SKM-1 (cell line): ENCODE measurements around the gene VSIG10L.
A peak's percentile ranks its signal among the peaks of the same experiment; 100 is the strongest.

ENCODE experiments used
- DNase-seq: peaks from one replicate; lab custom pipeline; 2025; ENCODE audit not compliant: unreplicated experiment; lab: John Stamatoyannopoulos, UW

VSIG10L gene

DNA sequence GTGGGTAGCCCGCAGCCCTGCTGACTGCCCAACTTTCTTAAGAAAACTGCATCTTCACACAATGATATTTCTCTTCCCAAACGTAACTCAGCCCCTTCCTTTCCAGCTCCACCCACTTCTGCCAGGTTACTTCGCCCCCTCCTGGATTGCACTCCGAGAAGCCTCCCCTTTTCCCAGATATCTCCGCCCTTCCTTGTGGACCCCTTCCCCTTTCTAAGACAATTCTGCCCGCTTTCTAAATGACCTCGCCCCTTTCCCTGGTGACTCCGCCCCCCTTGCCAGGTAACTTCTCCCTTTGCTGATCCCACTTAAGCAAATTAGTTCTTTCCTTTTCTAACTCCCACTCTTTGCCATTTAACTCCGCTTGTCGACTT lies 2.6 kb downstream of the VSIG10L start:
- DNase-seq: no peak

DNA sequence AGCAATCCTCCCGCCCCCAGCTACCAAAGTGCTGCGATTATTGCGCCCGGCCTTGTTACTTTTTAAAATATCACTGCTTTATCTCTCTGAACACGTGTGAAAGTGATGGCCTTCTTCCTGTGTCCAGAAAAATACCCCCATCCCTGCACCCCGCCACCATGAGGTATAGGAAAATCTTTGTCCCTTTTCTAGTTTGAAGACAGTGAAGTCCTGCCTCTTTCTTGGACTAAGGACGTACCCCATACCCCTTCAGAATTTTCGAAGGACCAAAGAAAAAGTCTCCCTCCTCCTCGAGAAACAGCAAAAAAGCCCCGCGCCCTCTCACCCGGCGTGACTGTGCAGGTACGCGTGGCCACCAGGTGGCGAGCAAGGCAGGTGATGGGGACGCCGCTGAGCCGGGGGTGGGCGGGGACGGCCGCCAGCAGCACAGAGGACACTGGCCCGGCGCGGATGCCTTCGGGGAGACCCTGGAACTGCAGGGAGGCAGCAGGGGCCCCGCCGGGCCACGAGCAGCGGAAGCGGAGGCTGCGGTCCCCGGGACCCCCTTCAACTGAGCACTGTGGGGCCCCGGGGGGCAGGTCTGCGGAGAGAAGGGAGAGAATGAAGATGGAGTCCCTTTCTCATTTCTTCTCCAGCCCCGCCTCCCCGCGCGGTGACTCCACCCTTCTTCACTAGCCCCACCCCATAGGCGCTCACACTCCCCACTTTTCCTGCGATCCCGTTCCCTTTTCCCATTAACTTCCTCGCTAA lies 3.2 kb downstream of the VSIG10L start:
- peak; percentile 10 for DNase-seq

DNA sequence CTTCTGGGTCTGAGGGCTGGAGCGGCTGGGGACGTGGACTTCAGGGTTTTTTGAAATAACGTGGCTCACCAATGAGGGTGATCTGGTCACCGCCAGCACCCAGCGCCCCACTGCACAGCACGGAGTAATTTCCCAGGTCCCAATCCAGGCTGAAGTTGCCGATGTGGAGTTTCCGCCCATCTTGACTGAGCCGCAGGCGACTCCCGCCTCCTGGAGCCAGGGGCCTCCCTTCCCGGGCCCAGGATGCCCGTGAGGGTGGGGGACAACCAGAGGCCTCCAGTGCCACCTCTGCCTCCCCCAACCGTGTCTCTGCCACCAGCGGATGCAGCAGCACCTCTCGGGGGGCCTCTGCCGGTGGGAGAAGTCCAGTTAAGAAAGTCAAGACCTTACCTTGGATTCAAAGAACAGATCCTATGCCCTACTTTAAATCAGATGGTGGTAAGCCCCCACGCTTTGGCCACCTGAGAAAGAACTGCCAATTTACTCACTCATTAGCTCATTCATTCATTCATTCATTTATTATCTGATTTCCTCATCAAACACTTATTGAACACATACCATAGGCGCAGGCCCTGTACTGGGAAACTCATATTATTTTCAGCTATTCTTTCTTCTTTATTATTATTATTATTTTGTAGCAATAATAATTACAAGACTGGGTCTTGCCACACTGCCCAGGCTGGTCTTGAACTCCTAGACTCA lies 3.9 kb downstream of the VSIG10L start:
- DNase-seq: no peak

DNA sequence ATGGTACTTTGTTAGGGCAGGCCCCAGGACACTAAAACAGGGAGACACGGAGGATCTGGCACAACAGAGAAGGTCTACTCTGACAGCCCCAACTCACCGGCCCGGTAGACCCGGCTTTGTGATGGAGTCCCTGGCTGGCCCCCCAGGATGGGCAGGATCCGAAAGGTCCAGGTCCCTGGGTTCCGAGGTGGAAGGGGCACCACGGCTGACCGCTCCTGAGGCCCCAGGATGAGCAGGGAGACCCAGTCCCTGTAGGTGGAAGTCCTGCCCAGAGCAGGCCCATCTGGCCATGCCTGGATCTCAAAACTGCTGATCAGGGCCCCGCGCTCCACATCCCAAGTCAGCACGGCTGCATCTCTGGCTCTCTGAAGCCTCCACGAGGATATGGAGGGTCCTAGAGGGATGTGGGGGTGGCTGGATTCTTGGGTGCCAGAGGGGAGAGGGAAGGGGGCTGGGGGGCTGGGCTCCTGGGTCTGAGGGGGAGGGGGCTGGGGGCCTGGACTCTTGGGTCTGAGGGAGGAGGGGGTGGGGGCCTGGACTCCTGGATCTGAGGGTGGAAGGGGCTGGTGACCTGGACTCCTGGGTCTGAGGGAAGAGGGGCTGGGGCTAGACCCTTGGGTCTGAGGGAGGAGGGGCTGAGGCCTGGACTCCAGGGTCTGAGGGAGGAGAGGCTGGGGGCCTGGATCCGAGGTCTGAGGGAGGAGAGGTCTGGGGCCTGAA lies 4.6 kb downstream of the VSIG10L start:
- no peak for DNase-seq

DNA sequence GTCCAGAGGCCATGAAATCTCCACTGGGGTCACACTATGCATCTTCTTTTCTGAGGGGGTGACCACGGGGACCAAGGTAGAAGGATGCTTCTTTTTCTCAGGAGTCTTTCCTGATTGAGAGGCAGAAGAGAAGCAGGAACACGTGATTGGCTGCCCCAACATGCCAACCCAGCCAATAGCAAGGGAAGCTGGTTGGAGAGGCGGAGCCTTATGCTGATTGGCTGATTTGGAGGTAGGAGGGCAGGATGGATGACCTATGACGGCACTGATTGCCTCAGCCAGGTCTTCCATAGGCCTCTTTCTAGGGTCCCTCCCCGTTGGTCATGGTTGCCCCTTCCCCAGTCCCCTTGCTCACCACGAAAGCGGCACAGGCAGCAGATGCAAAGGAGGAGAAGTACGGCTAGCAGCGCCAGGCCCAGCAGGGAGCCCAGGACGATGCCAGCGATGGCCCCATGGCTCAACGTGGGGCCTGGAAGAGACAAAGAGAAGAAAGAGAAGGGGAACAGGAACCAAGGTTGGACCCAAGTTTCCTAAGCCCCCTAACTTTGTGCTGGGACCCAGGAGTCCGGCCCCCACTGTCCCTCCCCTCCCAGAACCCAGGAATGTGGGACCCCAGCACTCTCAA lies 8.0 kb downstream of the VSIG10L start:
- no peak for DNase-seq

DNA sequence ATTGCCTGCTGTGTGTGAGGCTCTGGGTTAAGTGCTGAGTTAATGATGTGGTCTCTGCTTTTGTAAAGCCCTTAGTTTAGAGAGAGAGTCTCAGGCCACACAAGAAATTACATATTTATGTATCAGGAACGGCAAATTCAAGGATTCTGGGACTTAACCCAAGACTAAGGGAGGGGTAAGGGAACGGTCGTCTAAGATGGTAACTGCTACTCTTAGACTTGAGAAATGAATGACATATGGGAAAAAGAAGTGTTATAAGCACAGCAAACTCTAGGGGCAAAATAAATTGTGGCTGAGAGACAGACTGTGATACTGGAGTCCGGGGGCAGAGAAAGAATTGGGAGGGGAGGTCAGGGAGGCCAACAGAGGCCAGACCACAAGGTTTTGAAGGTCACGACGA lies 10.2 kb downstream of the VSIG10L start:
- DNase-seq: no peak

DNA sequence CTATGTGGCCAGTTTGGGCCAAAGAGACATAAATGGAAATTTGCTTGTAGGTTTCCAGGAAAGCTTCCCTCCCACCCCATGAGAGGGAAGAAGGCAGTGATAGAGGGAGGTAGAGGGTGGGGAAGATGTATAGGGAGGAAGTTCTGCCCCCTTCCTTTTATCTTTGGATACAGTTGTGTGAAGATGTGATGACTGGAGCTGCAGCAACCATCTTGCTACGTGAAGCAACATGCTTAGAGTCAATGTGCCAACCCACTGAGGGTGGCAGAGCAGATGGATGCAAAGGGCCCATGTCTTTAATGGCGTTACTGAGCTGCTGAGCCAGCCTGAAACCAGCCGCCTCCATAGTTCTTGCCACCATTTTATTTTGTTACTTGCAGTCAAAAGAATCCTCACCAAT lies 10.7 kb downstream of the VSIG10L start:
- no peak for DNase-seq

DNA sequence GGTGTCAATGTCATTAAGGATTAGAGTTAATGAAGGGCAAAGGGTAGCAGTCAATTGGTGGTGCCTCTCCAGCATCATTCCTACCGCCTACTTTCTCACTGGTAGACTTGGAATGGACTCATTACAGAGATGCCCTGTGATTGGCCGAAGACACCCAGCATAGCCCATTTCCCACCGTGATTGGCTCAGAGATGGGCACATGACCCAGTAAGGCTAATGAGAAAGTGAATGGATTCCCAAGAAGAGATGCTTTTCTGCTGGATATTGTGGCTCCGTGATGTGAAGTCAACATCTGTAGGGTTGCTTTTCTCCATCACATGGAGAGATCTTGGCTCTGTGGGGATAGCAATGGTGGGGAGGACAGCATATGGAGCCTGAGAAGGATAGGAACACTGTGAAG lies 11.6 kb downstream of the VSIG10L start:
- no peak for DNase-seq

DNA sequence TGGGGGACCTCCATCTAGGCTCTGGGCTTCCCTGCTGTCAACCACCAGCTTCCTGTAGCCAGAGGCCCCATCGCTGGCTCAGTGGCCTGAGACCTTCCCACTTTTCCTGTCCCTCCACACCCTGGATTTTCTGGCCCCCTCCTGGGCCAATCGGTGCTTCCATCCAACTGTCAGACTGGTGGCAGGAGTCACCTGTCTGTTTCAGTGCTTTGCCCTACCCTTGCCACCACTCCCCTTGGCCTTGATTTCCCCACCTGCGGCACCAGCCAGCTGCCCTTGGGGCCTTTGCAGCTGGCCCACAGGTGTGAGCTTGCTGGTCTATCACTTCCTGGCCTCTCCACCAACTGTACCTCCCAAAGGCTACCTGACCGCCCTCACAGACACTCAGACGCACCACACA lies 12.5 kb downstream of the VSIG10L start:
- DNase-seq: no peak

DNA sequence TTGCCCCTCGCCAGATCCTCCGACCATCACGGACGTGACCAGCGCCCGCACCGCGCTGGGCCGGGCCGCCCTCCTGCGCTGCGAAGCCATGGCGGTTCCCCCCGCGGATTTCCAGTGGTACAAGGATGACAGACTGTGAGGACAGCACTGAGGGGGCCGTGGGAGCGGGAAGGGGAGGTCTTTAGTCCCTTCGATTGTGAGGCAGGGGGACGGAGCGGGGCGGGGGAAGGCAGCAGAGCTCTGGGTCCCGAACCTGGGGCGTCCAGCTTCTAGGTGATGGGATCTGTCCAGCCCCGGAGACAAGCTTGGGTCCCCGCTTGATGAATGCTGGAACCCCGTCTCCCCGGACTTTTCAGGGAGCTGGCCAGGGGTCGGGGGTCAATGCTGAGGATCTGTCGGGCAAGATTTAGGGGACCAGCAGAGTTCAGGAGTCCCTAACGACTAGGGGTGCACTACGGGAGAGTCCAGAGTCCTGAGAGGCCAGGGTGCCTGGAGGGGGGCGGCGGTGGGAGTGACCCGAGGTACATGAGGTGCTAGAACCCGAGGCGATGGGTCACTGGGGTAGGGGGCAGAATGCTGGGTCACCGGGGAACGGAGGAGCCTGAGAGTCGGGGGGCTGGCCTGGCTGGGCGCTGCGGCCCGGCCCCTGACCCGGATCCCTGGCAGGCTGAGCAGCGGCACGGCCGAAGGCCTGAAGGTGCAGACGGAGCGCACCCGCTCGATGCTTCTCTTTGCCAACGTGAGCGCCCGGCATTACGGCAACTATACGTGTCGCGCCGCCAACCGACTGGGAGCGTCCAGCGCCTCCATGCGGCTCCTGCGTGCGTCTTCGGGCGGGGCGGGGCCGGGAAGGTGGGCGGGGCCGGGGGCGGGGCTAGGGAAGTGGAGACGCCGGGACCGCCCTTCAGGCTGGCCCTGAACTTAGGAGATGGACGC lies 14.6 kb downstream of the VSIG10L start:
- no peak for DNase-seq

DNA sequence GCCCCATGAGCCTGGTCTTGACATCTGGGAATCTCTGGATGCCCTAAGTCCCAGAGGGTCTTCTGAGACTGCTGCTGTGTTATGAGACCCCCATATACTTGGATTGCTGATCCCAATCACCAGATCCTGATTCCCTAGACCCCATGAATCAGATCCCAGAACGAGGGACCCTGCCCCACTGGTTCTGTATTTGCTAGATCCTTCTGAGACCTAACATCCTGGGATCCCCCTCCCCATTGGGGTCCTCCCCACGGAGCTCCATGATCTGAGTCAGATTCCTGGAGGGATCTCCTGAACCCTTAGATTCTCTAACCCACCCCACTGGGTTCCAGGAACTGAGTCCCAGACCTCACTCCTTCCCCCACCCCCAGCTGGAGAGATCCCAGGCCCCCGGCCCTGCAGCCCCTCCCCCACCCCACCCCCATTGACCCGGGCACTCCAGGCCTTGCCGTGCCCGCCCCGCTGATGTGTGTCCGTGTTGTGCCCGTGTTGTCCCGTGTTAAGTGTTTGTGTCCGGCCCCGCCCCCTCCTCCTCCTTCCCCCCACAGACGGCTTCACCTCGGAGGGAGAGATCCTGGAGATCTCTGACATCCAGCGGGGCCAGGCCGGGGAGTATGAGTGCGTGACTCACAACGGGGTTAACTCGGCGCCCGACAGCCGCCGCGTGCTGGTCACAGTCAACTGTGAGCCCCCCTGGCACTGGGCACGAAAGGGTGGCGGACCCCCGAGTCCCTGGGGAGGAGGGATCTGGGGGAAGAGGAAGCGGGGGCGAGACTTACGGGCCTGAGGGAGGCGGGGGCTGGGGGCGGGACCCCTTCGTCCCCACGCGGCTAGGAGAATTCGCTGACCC lies 15.5 kb downstream of the VSIG10L start:
- DNase-seq: no peak

DNA sequence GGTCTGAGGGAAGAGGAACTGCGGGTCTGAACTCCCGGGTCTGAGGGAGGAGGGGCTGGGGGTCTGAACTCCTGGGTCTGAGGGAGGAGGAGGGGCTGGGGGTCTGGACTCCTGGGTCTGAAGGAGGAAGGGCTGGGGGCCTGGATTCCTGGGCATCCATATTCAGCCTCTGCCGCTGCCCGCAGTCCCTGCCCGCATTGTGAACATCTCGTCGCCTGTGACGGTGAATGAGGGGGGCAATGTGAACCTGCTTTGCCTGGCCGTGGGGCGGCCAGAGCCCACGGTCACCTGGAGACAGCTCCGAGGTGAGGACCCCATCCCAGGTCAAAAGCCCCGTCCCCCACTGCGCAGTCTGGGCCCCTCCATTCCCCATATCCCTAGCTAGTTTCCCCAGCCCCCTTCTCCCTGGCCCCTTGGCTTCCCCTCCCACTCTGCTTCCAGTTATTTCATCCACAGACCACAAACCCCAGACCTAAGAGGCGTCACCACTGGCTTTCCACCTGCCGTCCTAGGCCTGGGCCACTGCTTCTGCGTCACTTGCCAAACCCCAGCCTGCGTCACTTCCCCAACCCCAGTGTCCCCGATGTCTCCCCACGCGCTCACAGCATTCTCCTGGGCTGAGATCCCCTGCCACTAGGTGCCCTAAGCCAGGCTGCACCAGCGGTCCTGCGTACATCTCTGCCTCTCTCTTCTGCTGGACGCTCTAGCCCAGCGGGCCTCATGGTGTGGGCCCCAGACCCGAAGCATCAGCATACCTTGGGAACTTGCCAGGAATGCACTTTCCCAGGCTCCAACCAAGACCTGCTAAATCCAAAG lies 16.6 kb downstream of the VSIG10L start:
- DNase-seq: no peak

DNA sequence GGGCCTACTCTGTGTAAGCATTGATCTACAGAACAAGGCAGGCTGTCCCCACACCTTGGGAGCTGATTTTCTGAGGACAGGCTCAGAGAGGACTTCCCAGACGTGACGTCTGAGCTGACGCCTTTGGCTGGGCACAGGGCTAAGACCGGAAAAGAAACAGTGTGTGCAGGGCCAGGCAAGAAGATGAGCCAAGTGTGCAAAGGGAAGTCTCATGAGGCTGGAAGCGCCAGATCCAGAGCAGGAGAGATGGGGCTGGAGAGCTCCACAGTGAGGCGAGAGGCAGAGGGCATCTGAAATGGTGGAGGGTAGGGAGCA lies 17.8 kb downstream of the VSIG10L start:
- no peak for DNase-seq

DNA sequence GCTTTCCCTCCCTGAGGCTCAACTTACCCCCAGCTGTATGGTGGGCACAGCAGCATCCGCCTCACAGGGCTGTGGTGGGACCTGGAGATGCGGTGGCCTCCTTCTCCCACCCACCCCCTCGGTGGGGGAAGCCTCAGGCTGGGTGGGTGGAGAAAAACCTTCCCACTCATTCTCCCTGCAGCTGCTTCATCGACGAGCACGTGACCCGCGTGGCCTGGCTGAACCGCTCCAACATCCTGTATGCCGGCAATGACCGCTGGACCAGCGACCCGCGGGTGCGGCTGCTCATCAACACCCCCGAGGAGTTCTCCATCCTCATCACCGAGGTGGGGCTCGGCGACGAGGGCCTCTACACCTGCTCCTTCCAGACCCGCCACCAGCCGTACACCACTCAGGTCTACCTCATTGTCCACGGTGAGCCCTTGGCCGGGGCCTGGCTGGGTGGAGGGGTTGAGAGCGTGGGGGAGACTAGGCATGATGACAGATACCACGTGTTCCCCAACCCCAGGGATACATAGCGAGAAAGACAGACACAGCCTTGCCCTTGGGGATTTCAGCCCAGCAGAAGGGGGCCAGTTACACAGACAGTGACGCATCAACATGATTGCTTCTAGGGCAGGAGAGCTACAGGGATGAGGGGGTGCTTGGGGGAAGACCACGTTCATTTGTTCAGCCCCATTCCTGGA lies 18.3 kb downstream of the VSIG10L start:
- DNase-seq: no peak

DNA sequence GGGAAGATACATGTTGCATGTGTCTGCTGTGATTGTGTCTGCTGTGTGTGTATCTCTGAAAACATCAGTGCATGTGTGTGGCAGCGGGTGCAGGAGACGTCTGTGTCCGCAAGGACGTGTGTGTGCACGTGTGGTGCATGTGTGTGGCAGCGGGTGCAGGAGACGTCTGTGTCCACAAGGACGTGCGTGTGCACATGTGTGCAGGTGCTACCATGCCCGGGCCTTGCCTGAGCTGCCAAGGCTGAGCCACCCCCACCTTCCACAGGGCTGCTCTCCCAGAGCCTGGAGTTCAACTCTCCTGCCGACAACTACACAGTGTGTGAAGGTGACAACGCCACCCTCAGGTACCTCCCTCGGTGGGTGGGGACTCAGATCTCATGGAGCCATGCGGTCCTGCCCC lies 20.1 kb downstream of the VSIG10L start:
- DNase-seq: no peak

DNA sequence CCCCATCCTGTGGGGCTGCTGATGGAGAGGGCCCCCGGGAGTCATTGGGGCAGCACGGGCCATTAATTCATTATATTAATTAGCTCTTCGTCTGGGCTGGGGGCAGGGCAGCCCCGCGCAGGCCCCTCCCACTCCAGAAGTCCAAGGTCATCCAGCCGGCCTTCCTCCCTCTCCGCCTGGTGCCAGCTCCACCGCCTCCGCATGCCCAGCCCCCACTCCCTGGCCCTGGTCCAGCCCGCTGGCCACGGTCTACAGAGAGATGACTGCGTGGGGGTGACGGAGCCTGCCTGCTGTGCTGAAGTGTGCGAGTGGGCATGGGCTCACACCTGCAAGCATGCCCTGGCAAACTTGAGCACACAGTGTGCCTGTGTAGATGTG lies 21.7 kb downstream of the VSIG10L start:
- DNase-seq: no peak

DNA sequence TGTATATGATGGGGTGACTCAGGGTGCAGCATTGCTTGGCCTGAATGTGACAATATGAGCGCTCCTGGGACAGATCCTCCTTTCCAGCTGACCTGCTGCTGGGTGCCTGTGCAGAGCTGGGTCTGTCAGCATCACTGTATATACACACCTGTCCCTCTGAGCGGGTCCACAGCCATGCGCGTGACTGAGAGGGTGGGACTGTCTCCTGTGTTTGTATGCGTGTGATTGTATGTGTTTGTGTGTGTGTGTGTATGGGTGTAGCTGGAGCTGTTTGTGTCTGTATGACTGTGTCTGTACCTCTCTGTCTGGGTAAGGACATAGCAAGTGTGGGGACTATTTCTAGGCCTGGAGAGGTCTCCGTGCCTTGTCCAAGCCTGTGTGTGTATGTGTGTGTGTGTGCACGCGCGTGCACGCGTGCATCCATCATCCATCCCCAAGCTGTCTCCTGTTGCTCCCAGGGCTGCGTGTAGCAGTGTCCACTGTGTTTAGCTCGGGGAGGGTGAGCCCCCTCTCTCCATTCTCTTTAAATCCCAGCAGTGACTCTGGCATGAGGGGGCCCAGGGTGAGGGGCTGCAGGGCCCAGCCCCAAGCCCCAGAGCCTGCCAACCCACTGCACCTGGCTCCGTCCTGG lies 22.2 kb downstream of the VSIG10L start:
- no peak for DNase-seq
